Activated T-cell treated with anti-CD3 and anti-CD28 coated beads for 24 hours (primary cell): ENCODE data around the gene CSAD.
"Not testable (repeated sequence)": the region's sequence is repeated elsewhere in the genome, so short reads cannot be mapped to it uniquely, and the experiment has no call there.

ENCODE experiments used
- DNase-seq: peaks from one replicate; pipeline ENCODE4 v3.0.0-alpha.2; 2020; ENCODE audit warnings: low read depth

CSAD gene

GRCh38 chr12:53218551-53219291, 38.0 kb upstream of the CSAD start:
- DNase-seq = no peak

- DNase-seq = no peak
These were observed 37.2 kb upstream of the CSAD start for GRCh38 chr12:53217931-53218307.

GRCh38 chr12:53217051-53217930, 36.6 kb upstream of the CSAD start:
- DNase-seq = no peak

- no peak for DNase-seq
These were observed 34.8 kb upstream of the CSAD start for GRCh38 chr12:53215497-53215896.

- DNase-seq = no peak
These were observed 34.1 kb upstream of the CSAD start for GRCh38 chr12:53214687-53215455.

GRCh38 chr12:53214221-53214620, 33.5 kb upstream of the CSAD start:
- no peak for DNase-seq

GRCh38 chr12:53213348-53213747, 32.6 kb upstream of the CSAD start:
- peak; percentile 78 for DNase-seq

GRCh38 chr12:53212931-53213330, 32.2 kb upstream of the CSAD start:
- no peak for DNase-seq

- no peak for DNase-seq
These were observed 31.0 kb upstream of the CSAD start for GRCh38 chr12:53211476-53212381.

- DNase-seq = no peak
These were observed 30.1 kb upstream of the CSAD start for GRCh38 chr12:53210843-53211242.

GRCh38 chr12:53208877-53209463, 28.2 kb upstream of the CSAD start:
- DNase-seq = no peak

- DNase-seq = no peak
These were observed 27.7 kb upstream of the CSAD start for GRCh38 chr12:53208435-53208834.

- DNase-seq = peak; percentile 53
These were observed 26.3 kb upstream of the CSAD start, which contains the start of gene ITGB7 for GRCh38 chr12:53207042-53207441. Gene ITGB7, minus strand, starts transcription at chr12:53207251. Its CDS starts 6,808 bp downstream, at chr12:53200443.

GRCh38 chr12:53205747-53206419, 25.2 kb upstream of the CSAD start:
- DNase-seq = peak; percentile 55

- DNase-seq = no peak
These were observed 23.6 kb upstream of the CSAD start for GRCh38 chr12:53204351-53204750.

GRCh38 chr12:53202316-53202715, 21.6 kb upstream of the CSAD start:
- DNase-seq = not testable (repeated sequence)

GRCh38 chr12:53201639-53202038, 20.9 kb upstream of the CSAD start:
- DNase-seq = no peak

GRCh38 chr12:53201177-53201541, 20.4 kb upstream of the CSAD start:
- no peak for DNase-seq

- DNase-seq = no peak
These were observed 19.9 kb upstream of the CSAD start for GRCh38 chr12:53200458-53201176.

GRCh38 chr12:53200107-53200457, 19.4 kb upstream of the CSAD start:
- no peak for DNase-seq
